Mesothelial cell of epicardium (in vitro differentiated cells): ENCODE results near the gene PIGO. TPM values are rescaled to one million over a fixed set of nuclear protein-coding genes. Genes with fewer than 3 reads are reported as not detected.
A peak's percentile ranks its signal among the peaks of the same experiment; 100 is the strongest.

ENCODE experiments used
- DNase-seq, 2 experiments: peaks; one replicate each; pipeline ENCODE4 v3.0.0; 2021; ENCODE audit warnings: low spot score in 2 of 2; ENCODE audit not compliant: unreplicated experiment in 2 of 2
- H3K27ac Mint-ChIP-seq: 2 replicates; pipeline ENCODE4 v1.8.0; 2021; ENCODE audit warnings: mixed read lengths
- H3K27me3 Mint-ChIP-seq: 2 replicates; pipeline ENCODE4 v1.8.0; 2021; ENCODE audit warnings: low read depth, mixed read lengths
- H3K36me3 Mint-ChIP-seq: 2 replicates; pipeline ENCODE4 v1.8.0; 2021; ENCODE audit warnings: mixed read lengths
- H3K4me1 Mint-ChIP-seq: 2 replicates; pipeline ENCODE4 v1.8.0; 2021; ENCODE audit warnings: mixed read lengths
- H3K4me3 Mint-ChIP-seq: 2 replicates; pipeline ENCODE4 v1.8.0; 2021; ENCODE audit warnings: mild to moderate bottlenecking, moderate library complexity, mixed read lengths
- H3K9me3 Mint-ChIP-seq: 2 replicates; pipeline ENCODE4 v1.8.0; 2021; ENCODE audit warnings: mixed read lengths
- CTCF ChIP-seq: fragments of 200-600 bp; sonication (generic); IDR thresholded peaks from one replicate; pipeline ENCODE4 v1.5.0; 2021; ENCODE audit warnings: antibody characterized with exemption; ENCODE audit not compliant: unreplicated experiment
- total RNA-seq: library from RNA; stranded (reverse); gene quantifications from 3 replicates; pipeline ENCODE4 v1.2.1, GENCODE V29; 2021

Gene PIGO
- 28.4 to 31.2 TPM (median 28.9 TPM) in 3 replicates for total RNA-seq

GRCh38 chr9:35096035-35096849 is at the start of gene PIGO:
Gene PIGO (minus strand): TSS chr9:35096591. CDS start chr9:35095565, 1,026 bp downstream.
- H3K9me3 Mint-ChIP-seq, result no peaks in the 10 kb centered on the region
- H3K4me1 Mint-ChIP-seq, result peaks cover 14% of the 10 kb centered on the region
- peak; percentile 70 to 87 for DNase-seq
- peak within 1 kb of the TSS; percentile 80 for H3K4me3 Mint-ChIP-seq
- peaks cover 10% of the 10 kb centered on the region for H3K36me3 Mint-ChIP-seq
- H3K27ac Mint-ChIP-seq, result peak within 1 kb of the TSS; percentile 90
- H3K27me3 Mint-ChIP-seq, result no peaks in the 10 kb centered on the region
- peak; percentile 90 for TF ChIP-seq CTCF

GRCh38 chr9:35142037-35142436 is 45.6 kb upstream of the PIGO start:
- no peak for TF ChIP-seq CTCF
- peaks cover 3% of the 10 kb centered on the region for H3K4me1 Mint-ChIP-seq
- H3K36me3 Mint-ChIP-seq, result peaks cover 1% of the 10 kb centered on the region
- no peak overlapping the region for H3K4me3 Mint-ChIP-seq
- peaks cover 27% of the 10 kb centered on the region for H3K9me3 Mint-ChIP-seq
- no peaks in the 10 kb centered on the region for H3K27me3 Mint-ChIP-seq
- DNase-seq, result no peak
- no peak overlapping the region for H3K27ac Mint-ChIP-seq

- H3K36me3 Mint-ChIP-seq, result no peaks in the 10 kb centered on the region
- H3K27ac Mint-ChIP-seq, result no peak overlapping the region
- peaks cover 21% of the 10 kb centered on the region for H3K9me3 Mint-ChIP-seq
Measured at GRCh38 chr9:35140093-35140492, 43.7 kb upstream of the PIGO start.

GRCh38 chr9:35136866-35137265 is 40.5 kb upstream of the PIGO start:
- peaks cover 5% of the 10 kb centered on the region for H3K4me1 Mint-ChIP-seq
- no peak overlapping the region for H3K4me3 Mint-ChIP-seq
- peaks cover 25% of the 10 kb centered on the region for H3K9me3 Mint-ChIP-seq
- peaks cover under 1% of the 10 kb centered on the region for H3K36me3 Mint-ChIP-seq
- DNase-seq, result no peak
- no peak overlapping the region for H3K27ac Mint-ChIP-seq
- TF ChIP-seq CTCF, result no peak
- peaks cover 1% of the 10 kb centered on the region for H3K27me3 Mint-ChIP-seq

More at GRCh38 chr9:35140093-35140492, 43.7 kb upstream of the PIGO start:
- Mint-ChIP-seq H3K27me3 (peaks cover 1% of the 10 kb centered on the region), H3K4me3 (no peak overlapping the region), H3K4me1 (peaks cover 5% of the 10 kb centered on the region)
- no peak for TF ChIP-seq CTCF
- no peak for DNase-seq

- H3K36me3 Mint-ChIP-seq, result peaks cover 2% of the 10 kb centered on the region
- H3K4me3 Mint-ChIP-seq, result no peak overlapping the region
- H3K27ac Mint-ChIP-seq, result no peak overlapping the region
- H3K4me1 Mint-ChIP-seq, result peaks cover 5% of the 10 kb centered on the region
- TF ChIP-seq CTCF, result no peak
- H3K9me3 Mint-ChIP-seq, result peaks cover 26% of the 10 kb centered on the region
- no peak for DNase-seq
- H3K27me3 Mint-ChIP-seq, result peaks cover 1% of the 10 kb centered on the region
Measured at GRCh38 chr9:35135988-35136387, 39.6 kb upstream of the PIGO start.
